CD4-positive, alpha-beta T cell (primary cell): Measurements from ENCODE around the gene NRDE2. TPM values are rescaled to one million over a fixed set of nuclear protein-coding genes. Genes with fewer than 3 reads are reported as not detected.

Source experiments
- ATAC-seq: fragments of 200-7000 bp; cut with Tn5 transposase; one replicate; pipeline ENCODE4 v1.10.0; 2022; ENCODE audit warnings: mild to moderate bottlenecking; ENCODE audit not compliant: poor library complexity
- CTCF ChIA-PET: fragments of 350-600 bp; sonication (Branson Sonifier 250); formaldehyde crosslinking; loops from one replicate; lab custom pipeline; 2021; ENCODE audit warnings: antibody characterized with exemption, inconsistent platforms; lab: Charles Lee
- POLR2A ChIA-PET: fragments of 350-600 bp; sonication (Branson Sonifier 250); formaldehyde crosslinking; loops from one replicate; lab custom pipeline; 2021; ENCODE audit warnings: antibody characterized with exemption, inconsistent platforms; lab: Charles Lee
- DNase-seq, 14 experiments: peaks; one replicate each; pipeline ENCODE4 v3.0.0-alpha.2; 2013 to 2020; ENCODE audit warnings: mixed read lengths in 2 of 14
- H3K27ac ChIP-seq, 2 donors: one replicate each; pipeline versions ENCODE4 v1.5.1 to v1.7.0; 2013; ENCODE audit warnings: low read length in 2 of 2, low read depth in 1 of 2, mild to moderate bottlenecking in 1 of 2
- H3K27me3 ChIP-seq, 2 experiments: 1 replicate in 1 of 2; 2 replicates in 1 of 2; pipeline versions ENCODE4 v1.6.1 to v1.7.0; 2013; ENCODE audit warnings: low read length in 2 of 2, control low read depth in 1 of 2, mild to moderate bottlenecking in 1 of 2, moderate library complexity in 1 of 2; ENCODE audit not compliant: insufficient read depth in 2 of 2, control insufficient read depth in 1 of 2
- H3K36me3 ChIP-seq: one replicate; pipeline ENCODE4 v1.6.1; 2013; ENCODE audit warnings: low read length, control low read depth; ENCODE audit not compliant: insufficient read depth
- H3K4me1 ChIP-seq: one replicate; pipeline ENCODE4 v1.6.1; 2013; ENCODE audit warnings: low read length, control low read depth; ENCODE audit not compliant: insufficient read depth
- H3K4me3 ChIP-seq: one replicate; pipeline ENCODE4 v1.5.1; 2013; ENCODE audit warnings: mild to moderate bottlenecking, low read length, moderate library complexity
- H3K9me3 ChIP-seq, 2 experiments: 1 replicate in 1 of 2; 2 replicates in 1 of 2; pipeline versions ENCODE4 v1.6.1 to v1.7.0; 2013; ENCODE audit warnings: low read length in 2 of 2, mild to moderate bottlenecking in 2 of 2, control low read depth in 1 of 2, moderate library complexity in 1 of 2; ENCODE audit not compliant: control insufficient read depth in 1 of 2, insufficient read depth in 1 of 2
- H3K27ac Mint-ChIP-seq: one replicate; pipeline ENCODE4 v1.8.0; 2020; ENCODE audit warnings: mixed read lengths
- H3K27me3 Mint-ChIP-seq: one replicate; pipeline ENCODE4 v1.8.0; 2021; ENCODE audit warnings: mixed read lengths
- H3K36me3 Mint-ChIP-seq: one replicate; pipeline ENCODE4 v1.8.0; 2021; ENCODE audit warnings: low read depth, mixed read lengths
- H3K4me1 Mint-ChIP-seq: one replicate; pipeline ENCODE4 v1.8.0; 2021; ENCODE audit warnings: low read depth, mixed read lengths
- H3K4me3 Mint-ChIP-seq: one replicate; pipeline ENCODE4 v1.8.0; 2020; ENCODE audit warnings: mild to moderate bottlenecking, mixed read lengths
- H3K9me3 Mint-ChIP-seq: one replicate; pipeline ENCODE4 v1.8.0; 2020; ENCODE audit warnings: mixed read lengths
- intact Hi-C, 2 experiments: fragments of 100-400 bp; cut with DNase I in 1 of 2; cut with micrococcal nuclease in 1 of 2; formaldehyde crosslinking; loops; one replicate each; pipeline versions ENCODE4 v1.15.1 to v1.9.0; 2023 to 2025; cut with DNase I, micrococcal nuclease
- total RNA-seq, 174 experiments: library from RNA in 2 of 174; stranded (reverse) in 2 of 174; gene quantifications; one replicate each; pipeline ENCODE4 v1.2.3 and lab custom pipeline; 2021 to 2026
- TF ChIP-seq, protein P1 (sequence below): fragments of 200-600 bp; IDR thresholded peaks from one replicate; pipeline ENCODE4 v1.8.0; 2022; ENCODE audit warnings: antibody characterized with exemption, mild to moderate bottlenecking

The NRDE2 gene
- total RNA-seq, 2 experiments from 2014 or later = 17.5 to 17.9 TPM

GRCh38 chr14:90379106-90379505 lies 47.4 kb upstream of the NRDE2 start:
- Mint-ChIP-seq H3K9me3 (no peaks in the 10 kb centered on the region), H3K4me1 (peaks cover 7% of the 10 kb centered on the region), H3K36me3 (no peaks in the 10 kb centered on the region), H3K27me3 (no peaks in the 10 kb centered on the region), H3K27ac (no peak overlapping the region), H3K4me3 (no peak overlapping the region)
- POLR2A ChIA-PET = interaction anchor here (1.7 to 7.6 kb wide), 3 partner anchors 17 to 25 kb away, joined by 7 to 423 read pairs (median 340); partner anchors contain the start of gene CALM1
- TF ChIP-seq, protein P1, sequence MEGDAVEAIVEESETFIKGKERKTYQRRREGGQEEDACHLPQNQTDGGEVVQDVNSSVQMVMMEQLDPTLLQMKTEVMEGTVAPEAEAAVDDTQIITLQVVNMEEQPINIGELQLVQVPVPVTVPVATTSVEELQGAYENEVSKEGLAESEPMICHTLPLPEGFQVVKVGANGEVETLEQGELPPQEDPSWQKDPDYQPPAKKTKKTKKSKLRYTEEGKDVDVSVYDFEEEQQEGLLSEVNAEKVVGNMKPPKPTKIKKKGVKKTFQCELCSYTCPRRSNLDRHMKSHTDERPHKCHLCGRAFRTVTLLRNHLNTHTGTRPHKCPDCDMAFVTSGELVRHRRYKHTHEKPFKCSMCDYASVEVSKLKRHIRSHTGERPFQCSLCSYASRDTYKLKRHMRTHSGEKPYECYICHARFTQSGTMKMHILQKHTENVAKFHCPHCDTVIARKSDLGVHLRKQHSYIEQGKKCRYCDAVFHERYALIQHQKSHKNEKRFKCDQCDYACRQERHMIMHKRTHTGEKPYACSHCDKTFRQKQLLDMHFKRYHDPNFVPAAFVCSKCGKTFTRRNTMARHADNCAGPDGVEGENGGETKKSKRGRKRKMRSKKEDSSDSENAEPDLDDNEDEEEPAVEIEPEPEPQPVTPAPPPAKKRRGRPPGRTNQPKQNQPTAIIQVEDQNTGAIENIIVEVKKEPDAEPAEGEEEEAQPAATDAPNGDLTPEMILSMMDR = no peak
- H3K4me1 ChIP-seq = peaks cover 21% of the 10 kb centered on the region
- H3K9me3 ChIP-seq = no peaks in the 10 kb centered on the region
- ATAC-seq (no peak), DNase-seq (no peak)
- H3K36me3 ChIP-seq = no peaks in the 10 kb centered on the region
- CTCF ChIA-PET = interaction anchor here (9.5 kb wide), 1 partner anchor 20 kb away, joined by 66 read pairs; no protein-coding TSS in a partner anchor
- no peak overlapping the region for H3K27ac ChIP-seq
- intact Hi-C loops = no loop called here
- H3K27me3 ChIP-seq = no peaks in the 10 kb centered on the region
- no peak overlapping the region for H3K4me3 ChIP-seq

DNA sequence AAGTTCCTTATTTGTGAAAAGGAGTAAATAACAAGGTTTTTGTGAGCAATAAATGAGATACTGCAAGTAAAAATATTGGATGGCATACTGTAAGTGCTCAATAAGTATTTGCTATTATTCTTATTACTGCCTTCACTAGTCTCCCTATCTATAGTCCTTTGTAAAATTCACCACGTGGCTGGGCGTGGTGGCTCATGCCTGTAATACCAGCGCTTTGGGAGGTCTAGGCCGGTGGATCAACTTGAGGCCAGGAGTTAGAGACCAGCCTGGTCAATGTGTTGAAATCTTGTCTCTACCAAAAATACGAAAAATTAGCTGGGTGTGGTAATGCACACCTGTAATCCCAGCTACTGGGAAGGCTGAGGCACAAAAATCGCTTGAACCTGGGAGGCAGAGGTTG lies 46.5 kb upstream of the NRDE2 start:
- no peak overlapping the region for H3K27ac ChIP-seq
- DNase-seq (no peak), ATAC-seq (no peak)
- H3K36me3 Mint-ChIP-seq = no peaks in the 10 kb centered on the region
- no peak overlapping the region for H3K4me3 Mint-ChIP-seq
- no peaks in the 10 kb centered on the region for H3K36me3 ChIP-seq
- no peaks in the 10 kb centered on the region for H3K9me3 ChIP-seq
- intact Hi-C loops = no loop called here
- no peak overlapping the region for H3K4me3 ChIP-seq
- peaks cover 12% of the 10 kb centered on the region for H3K4me1 ChIP-seq
- H3K4me1 Mint-ChIP-seq = peaks cover 5% of the 10 kb centered on the region
- no peaks in the 10 kb centered on the region for H3K27me3 ChIP-seq
- ChIA-PET POLR2A (interaction anchor here (1.7 kb wide), 1 partner anchor 19 kb away, joined by 7 read pairs; the partner anchor contains the start of gene CALM1), CTCF (interaction anchor here (9.5 kb wide), 1 partner anchor 21 kb away, joined by 66 read pairs; no protein-coding TSS in a partner anchor)
- TF ChIP-seq, protein P1 = no peak
- H3K9me3 Mint-ChIP-seq = no peaks in the 10 kb centered on the region
- no peak overlapping the region for H3K27ac Mint-ChIP-seq
- H3K27me3 Mint-ChIP-seq = no peaks in the 10 kb centered on the region

- H3K27ac ChIP-seq = no peak overlapping the region
- Mint-ChIP-seq H3K4me3 (no peak overlapping the region), H3K27me3 (no peaks in the 10 kb centered on the region), H3K4me1 (peaks cover 5% of the 10 kb centered on the region), H3K36me3 (no peaks in the 10 kb centered on the region), H3K9me3 (no peaks in the 10 kb centered on the region), H3K27ac (no peak overlapping the region)
- H3K4me1 ChIP-seq = no peaks in the 10 kb centered on the region
- no peak overlapping the region for H3K4me3 ChIP-seq
- no peaks in the 10 kb centered on the region for H3K36me3 ChIP-seq
- TF ChIP-seq, protein P1 = no peak
- no peak for ATAC-seq
- no peaks in the 10 kb centered on the region for H3K9me3 ChIP-seq
- intact Hi-C loops = no loop called here
- ChIA-PET POLR2A (no interaction called here), CTCF (no interaction called here)
- no peak for DNase-seq
- no peaks in the 10 kb centered on the region for H3K27me3 ChIP-seq
Observed at GRCh38 chr14:90375934-90376333, 44.2 kb upstream of the NRDE2 start.
